ENCODE data around the gene PRSS36.

The PRSS36 gene

GRCh38 chr16:31094424-31095120 lies 55.3 kb downstream of the PRSS36 start, which contains the start of gene VKORC1:
Gene VKORC1 (minus strand): TSS chr16:31094797. CDS start chr16:31094729, 68 bp downstream.
- peak; percentile 91 for DNase-seq

GRCh38 chr16:31094088-31094423 lies 55.8 kb downstream of the PRSS36 start:
- DNase-seq = no peak

- no peak for DNase-seq
Measured at GRCh38 chr16:31093132-31093703, 56.6 kb downstream of the PRSS36 start.

- DNase-seq = no peak
Measured at GRCh38 chr16:31092330-31092729, 57.5 kb downstream of the PRSS36 start.

GRCh38 chr16:31090540-31090939 lies 59.3 kb downstream of the PRSS36 start:
- no peak for DNase-seq

GRCh38 chr16:31089199-31089598 lies 60.7 kb downstream of the PRSS36 start:
- DNase-seq = no peak

All from NCI-H446 treated with DMSO at 0.1 percent for 48 hours (cell line).